ENCODE results near the gene TRUB2. TPM values are rescaled to one million over a fixed set of nuclear protein-coding genes. Genes with fewer than 3 reads are reported as not detected.

Gene TRUB2
- total and polyA plus RNA-seq, 2 of the 13 experiments (the other 11 are each of a cell fraction or from before 2014, with no cell fraction given), result 22.3 to 41.2 TPM

DNA sequence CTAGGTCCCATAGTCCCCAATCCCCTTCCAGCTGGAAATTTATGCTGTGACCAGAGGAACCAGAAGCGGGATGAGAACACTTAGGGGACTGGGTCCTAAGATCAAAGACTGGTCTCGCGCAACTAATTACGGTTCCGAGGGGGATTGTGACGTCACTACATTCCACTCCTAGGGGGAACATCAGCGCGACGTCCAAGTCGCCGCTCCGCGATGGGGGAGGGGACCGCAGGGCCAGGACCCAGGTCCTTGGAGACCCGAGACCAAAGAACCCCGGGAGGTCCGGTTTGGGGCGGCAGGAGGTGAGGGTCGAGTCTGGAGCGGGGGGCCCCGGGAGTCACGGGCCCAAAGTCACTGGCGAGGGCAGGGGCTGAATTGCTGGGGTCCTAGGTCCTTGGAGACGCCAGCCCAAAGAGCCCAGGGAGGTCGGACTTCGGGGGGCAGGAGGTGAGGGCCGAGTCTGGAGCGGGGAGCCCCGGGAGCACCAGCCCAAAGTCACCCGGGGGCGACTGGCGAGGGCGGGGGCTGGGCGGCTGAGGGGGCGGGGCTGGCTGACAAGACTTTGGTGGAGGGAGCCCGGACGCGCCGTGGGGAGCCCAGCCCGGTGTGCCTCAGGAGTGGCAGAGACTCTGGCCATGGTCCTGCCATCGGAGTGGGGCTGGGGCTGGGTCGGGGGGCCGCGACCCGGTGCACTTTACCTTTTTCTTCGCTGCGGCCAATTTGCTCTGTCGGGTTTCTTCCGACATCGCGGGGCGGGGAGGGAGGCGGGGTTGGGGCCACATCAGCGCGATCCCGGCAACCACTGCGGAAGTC is 46.8 kb downstream of the TRUB2 start, which contains the start of gene GOLGA2 (continued):
- 0 out of 2 replicates have a peak, but pooled peaks have one; percentile 23 for TF ChIP-seq ZNF138 (CRISPR knock-in tag; IDR thresholded peaks at IDR 0.05; ENCODE audit: low read depth)
- TF ChIP-seq ZNF644 (CRISPR knock-in tag; IDR thresholded peaks at IDR 0.05; ENCODE audit: low read depth), result no peak
- no peak for TF ChIP-seq ZNF460 (CRISPR knock-in tag; IDR thresholded peaks at IDR 0.05; ENCODE audit: borderline replicate concordance)
- TF ChIP-seq MXI1 (IDR thresholded peaks at IDR 0.05; ENCODE audit: borderline replicate concordance, low read depth, low read length), result no peak
- no peak for TF ChIP-seq ZNF678 (CRISPR knock-in tag; IDR thresholded peaks at IDR 0.05)
- no peak for TF ChIP-seq SNAPC2 (CRISPR knock-in tag; IDR thresholded peaks at IDR 0.05)
- TF ChIP-seq TCF7L2 (IDR thresholded peaks at IDR 0.05; ENCODE audit: low read depth, low read length), result no peak
- TF ChIP-seq KDM1A (CRISPR knock-in tag; IDR thresholded peaks at IDR 0.05), result no peak
- TF ChIP-seq POLR2AphosphoS5 (IDR thresholded peaks at IDR 0.05; ENCODE audit: low read depth, low read length), result 0 out of 2 replicates have a peak, but pooled peaks have one; percentile 10
- TF ChIP-seq, protein P1, sequence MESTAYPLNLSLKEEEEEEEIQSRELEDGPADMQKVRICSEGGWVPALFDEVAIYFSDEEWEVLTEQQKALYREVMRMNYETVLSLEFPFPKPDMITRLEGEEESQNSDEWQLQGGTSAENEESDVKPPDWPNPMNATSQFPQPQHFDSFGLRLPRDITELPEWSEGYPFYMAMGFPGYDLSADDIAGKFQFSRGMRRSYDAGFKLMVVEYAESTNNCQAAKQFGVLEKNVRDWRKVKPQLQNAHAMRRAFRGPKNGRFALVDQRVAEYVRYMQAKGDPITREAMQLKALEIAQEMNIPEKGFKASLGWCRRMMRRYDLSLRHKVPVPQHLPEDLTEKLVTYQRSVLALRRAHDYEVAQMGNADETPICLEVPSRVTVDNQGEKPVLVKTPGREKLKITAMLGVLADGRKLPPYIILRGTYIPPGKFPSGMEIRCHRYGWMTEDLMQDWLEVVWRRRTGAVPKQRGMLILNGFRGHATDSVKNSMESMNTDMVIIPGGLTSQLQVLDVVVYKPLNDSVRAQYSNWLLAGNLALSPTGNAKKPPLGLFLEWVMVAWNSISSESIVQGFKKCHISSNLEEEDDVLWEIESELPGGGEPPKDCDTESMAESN (CRISPR knock-in tag; conservative IDR thresholded peaks at IDR 0.05), result no peak
- TF ChIP-seq ZNF766 (CRISPR knock-in tag; IDR thresholded peaks at IDR 0.05; ENCODE audit: borderline replicate concordance), result 0 out of 2 replicates have a peak, but pooled peaks have one; percentile 49
- TF ChIP-seq MBD4 (IDR thresholded peaks at IDR 0.05; ENCODE audit: borderline replicate concordance, low read length), result no peak
- TF ChIP-seq STAG1 (CRISPR knock-in tag; IDR thresholded peaks at IDR 0.05), result no peak
- TF ChIP-seq ZNF496 (CRISPR knock-in tag; IDR thresholded peaks at IDR 0.05; ENCODE audit: insufficient replicate concordance), result no peak
- TF ChIP-seq, protein P2, sequence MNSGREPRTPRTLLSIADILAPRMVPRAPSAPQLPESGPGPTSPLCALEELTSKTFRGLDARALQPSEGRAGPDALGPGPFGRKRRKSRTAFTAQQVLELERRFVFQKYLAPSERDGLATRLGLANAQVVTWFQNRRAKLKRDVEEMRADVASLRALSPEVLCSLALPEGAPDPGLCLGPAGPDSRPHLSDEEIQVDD (CRISPR knock-in tag; IDR thresholded peaks at IDR 0.05; ENCODE audit: borderline replicate concordance), result no peak
- no peak for TF ChIP-seq ZFP1 (CRISPR knock-in tag; IDR thresholded peaks at IDR 0.05)
- no peak for TF ChIP-seq BRCA1 (CRISPR knock-in tag; IDR thresholded peaks at IDR 0.05)
- TF ChIP-seq KLF12 (CRISPR knock-in tag; IDR thresholded peaks at IDR 0.05; ENCODE audit: borderline replicate concordance), result no peak
- peak; percentile 51; the same call in 1 of the 2 replicates for TF ChIP-seq ZNF816 (CRISPR knock-in tag; IDR thresholded peaks at IDR 0.05; ENCODE audit: borderline replicate concordance)
- TF ChIP-seq SMARCE1 (IDR thresholded peaks at IDR 0.05; ENCODE audit: borderline replicate concordance), result no peak
- TF ChIP-seq SPEN (CRISPR knock-in tag; IDR thresholded peaks at IDR 0.05; ENCODE audit: low read depth), result no peak; the same call in 1 of the 2 replicates
- TF ChIP-seq PLRG1 (conservative IDR thresholded peaks at IDR 0.05), result no peak
- no peak for TF ChIP-seq HOXA5 (CRISPR knock-in tag; IDR thresholded peaks at IDR 0.05)
- no peak for TF ChIP-seq KMT2A (CRISPR knock-in tag; IDR thresholded peaks at IDR 0.05)
- no peak for TF ChIP-seq NRL (CRISPR knock-in tag; IDR thresholded peaks at IDR 0.05; ENCODE audit: borderline replicate concordance)
- no peak; the same call in 1 of the 2 replicates for TF ChIP-seq TCF7 (IDR thresholded peaks at IDR 0.05; ENCODE audit: low read depth)
- no peak for TF ChIP-seq MED1 (CRISPR knock-in tag; IDR thresholded peaks at IDR 0.05)
- TF ChIP-seq NFE2L2 (IDR thresholded peaks at IDR 0.05; ENCODE audit: low read length), result no peak
- no peak for TF ChIP-seq PRPF4 (IDR thresholded peaks at IDR 0.05; ENCODE audit: low read depth, low read length, poor library complexity, severe bottlenecking)
- no peak for TF ChIP-seq ZNF3 (CRISPR knock-in tag; IDR thresholded peaks at IDR 0.05)
- peak; percentile 81 for TF ChIP-seq DMAP1 (CRISPR knock-in tag; IDR thresholded peaks at IDR 0.05)
- TF ChIP-seq ZNF180 (CRISPR knock-in tag; IDR thresholded peaks at IDR 0.05; ENCODE audit: borderline replicate concordance, low read depth), result no peak
- TF ChIP-seq KDM4B (CRISPR knock-in tag; IDR thresholded peaks at IDR 0.05), result no peak
